GM23338 (cell line): ENCODE measurements around the gene GAK. TPM values are rescaled to one million over a fixed set of nuclear protein-coding genes. Genes with fewer than 3 reads are reported as not detected.

Source experiments
- ATAC-seq: fragments of 200-7000 bp; cut with Tn5 transposase; 3 replicates; pipeline ENCODE4 v1.9.1; 2020
- DNase-seq: peaks from one replicate; pipeline ENCODE4 v3.0.0-alpha.2; 2015; ENCODE audit warnings: low spot score
- H2AFZ ChIP-seq: fragments of 200-600 bp; sonication (generic); 2 replicates; pipeline ENCODE4 v1.8.0; 2016; ENCODE audit warnings: antibody characterized with exemption, mild to moderate bottlenecking, moderate library complexity
- H3F3A ChIP-seq: fragments of 200-600 bp; sonication (generic); replicated peaks from 2 replicates; pipeline ENCODE4 v1.8.0; 2017; ENCODE audit warnings: antibody characterized with exemption, mixed run types, low read depth
- H3K27ac ChIP-seq: fragments of 200-600 bp; sonication (generic); 2 replicates; pipeline ENCODE4 v1.6.1; 2016; ENCODE audit warnings: low read depth
- H3K27me3 ChIP-seq: fragments of 200-600 bp; sonication (generic); 2 replicates; pipeline ENCODE4 v1.8.0; 2016; ENCODE audit warnings: mild to moderate bottlenecking, mixed run types, moderate library complexity; ENCODE audit not compliant: insufficient read depth
- H3K36me3 ChIP-seq: fragments of 200-600 bp; sonication (generic); 2 replicates; pipeline ENCODE4 v1.8.0; 2016; ENCODE audit warnings: mild to moderate bottlenecking; ENCODE audit not compliant: insufficient read depth
- H3K4me1 ChIP-seq: fragments of 200-600 bp; sonication (generic); 2 replicates; pipeline ENCODE4 v1.8.0; 2016; ENCODE audit warnings: mild to moderate bottlenecking, moderate library complexity; ENCODE audit not compliant: insufficient read depth
- H3K4me2 ChIP-seq: fragments of 200-600 bp; sonication (generic); 2 replicates; pipeline ENCODE4 v1.7.1; 2017; ENCODE audit warnings: mixed run types
- H3K4me3 ChIP-seq: fragments of 200-600 bp; sonication (generic); 2 replicates; pipeline ENCODE4 v1.6.1; 2016; ENCODE audit warnings: mixed run types
- H3K79me2 ChIP-seq: fragments of 200-600 bp; sonication (generic); replicated peaks from 2 replicates; pipeline ENCODE4 v1.8.0; 2017; ENCODE audit warnings: mild to moderate bottlenecking; ENCODE audit not compliant: insufficient read depth
- H3K9me2 ChIP-seq: fragments of 200-600 bp; sonication (generic); 2 replicates; pipeline ENCODE4 v1.8.0; 2017; ENCODE audit not compliant: insufficient read depth
- H4K20me1 ChIP-seq: fragments of 200-600 bp; sonication (generic); replicated peaks from 2 replicates; pipeline ENCODE4 v1.8.0; 2017; ENCODE audit warnings: mild to moderate bottlenecking; ENCODE audit not compliant: insufficient read depth
- H3K27ac Mint-ChIP-seq: 2 replicates; pipeline ENCODE4 v1.8.0; 2020; ENCODE audit warnings: inconsistent platforms, mild to moderate bottlenecking, moderate library complexity, mixed read lengths
- H3K27me3 Mint-ChIP-seq: 3 replicates; pipeline ENCODE4 v1.8.0; 2022; ENCODE audit warnings: low read depth, mild to moderate bottlenecking, moderate library complexity, mixed read lengths, inconsistent platforms; ENCODE audit not compliant: insufficient read depth, poor library complexity
- H3K36me3 Mint-ChIP-seq: 3 replicates; pipeline ENCODE4 v1.8.0; 2021; ENCODE audit warnings: low read depth, mild to moderate bottlenecking, inconsistent platforms, moderate library complexity, mixed read lengths
- H3K4me1 Mint-ChIP-seq: 3 replicates; pipeline ENCODE4 v1.8.0; 2020; ENCODE audit warnings: mild to moderate bottlenecking, inconsistent platforms, mixed read lengths
- H3K4me3 Mint-ChIP-seq: 3 replicates; pipeline ENCODE4 v1.8.0; 2021; ENCODE audit warnings: moderate library complexity, mild to moderate bottlenecking, inconsistent platforms, mixed read lengths
- H3K9me3 Mint-ChIP-seq: 3 replicates; pipeline ENCODE4 v1.8.0; 2020; ENCODE audit warnings: moderate library complexity, mild to moderate bottlenecking, inconsistent platforms, mixed read lengths
- CREB1 ChIP-seq: fragments of 250-450 bp; sonication (Bioruptor Pico); IDR thresholded peaks from 2 replicates; pipeline ENCODE4 v1.5.0; 2020; ENCODE audit warnings: low read depth, mild to moderate bottlenecking, moderate library complexity
- CTCF ChIP-seq, 2 experiments: fragments of 200-600 bp in 1 of 2; sonication (generic) in 1 of 2; conservative IDR thresholded peaks; 2 replicates each; pipeline versions ENCODE4 v1.5.1 to v1.6.1; 2016 to 2017; ENCODE audit warnings: antibody characterized with exemption in 2 of 2, low read depth in 2 of 2, mild to moderate bottlenecking in 2 of 2, moderate library complexity in 1 of 2
- ETS1 ChIP-seq: IDR thresholded peaks from 2 replicates; pipeline ENCODE4 v1.6.1; 2016; ENCODE audit warnings: antibody characterized with exemption
- EZH2 ChIP-seq: fragments of 200-600 bp; sonication (generic); IDR thresholded peaks from one replicate; pipeline ENCODE4 v1.8.0; 2017; ENCODE audit warnings: antibody characterized with exemption, mild to moderate bottlenecking, low read depth; ENCODE audit not compliant: unreplicated experiment
- NANOG ChIP-seq: IDR thresholded peaks from 2 replicates; pipeline ENCODE4 v1.6.1; 2016; ENCODE audit warnings: antibody characterized with exemption, borderline replicate concordance
- POLR2AphosphoS5 ChIP-seq: IDR thresholded peaks from 2 replicates; pipeline ENCODE4 v1.6.1; 2016; ENCODE audit warnings: antibody characterized with exemption, low read depth
- STAT1 ChIP-seq: IDR thresholded peaks from one replicate; pipeline ENCODE4 v1.6.1; 2016; ENCODE audit warnings: antibody characterized with exemption; ENCODE audit not compliant: unreplicated experiment
- ZNF114 ChIP-seq: fragments of 250-450 bp; sonication (Bioruptor Pico); IDR thresholded peaks from 2 replicates; pipeline ENCODE4 v1.5.0; 2020; ENCODE audit warnings: mild to moderate bottlenecking, moderate library complexity
- polyA plus RNA-seq: library from polyadenylated mRNA; unstranded; fragments of >200 nt; fragmentation: Nextera tagmentation; extraction: Ambion mirVana; gene quantifications from 2 replicates; pipeline ENCODE4 v1.2.1, GENCODE V29; 2016
- total RNA-seq: library from RNA; depleted of rRNA; stranded (reverse); fragments of >200 nt; shearing (Covaris generic); gene quantifications from 2 replicates; pipeline ENCODE4 v1.2.3, GENCODE V29; 2014
- TF ChIP-seq, protein P1 (sequence below): IDR thresholded peaks from one replicate; pipeline ENCODE4 v1.6.1; 2018; ENCODE audit warnings: antibody characterized with exemption; ENCODE audit not compliant: unreplicated experiment
- TF ChIP-seq, protein P2 (sequence below): fragments of 250-450 bp; sonication (Bioruptor Pico); IDR thresholded peaks from 2 replicates; pipeline ENCODE4 v1.5.0; 2020; ENCODE audit warnings: mild to moderate bottlenecking, moderate library complexity

Gene GAK
- total and polyA plus RNA-seq, 2 experiments from 2014 or later = 48.5 to 124 TPM

GRCh38 chr4:865121-865465, 67.0 kb downstream of the GAK start (continued):
- TF ChIP-seq, protein P1, sequence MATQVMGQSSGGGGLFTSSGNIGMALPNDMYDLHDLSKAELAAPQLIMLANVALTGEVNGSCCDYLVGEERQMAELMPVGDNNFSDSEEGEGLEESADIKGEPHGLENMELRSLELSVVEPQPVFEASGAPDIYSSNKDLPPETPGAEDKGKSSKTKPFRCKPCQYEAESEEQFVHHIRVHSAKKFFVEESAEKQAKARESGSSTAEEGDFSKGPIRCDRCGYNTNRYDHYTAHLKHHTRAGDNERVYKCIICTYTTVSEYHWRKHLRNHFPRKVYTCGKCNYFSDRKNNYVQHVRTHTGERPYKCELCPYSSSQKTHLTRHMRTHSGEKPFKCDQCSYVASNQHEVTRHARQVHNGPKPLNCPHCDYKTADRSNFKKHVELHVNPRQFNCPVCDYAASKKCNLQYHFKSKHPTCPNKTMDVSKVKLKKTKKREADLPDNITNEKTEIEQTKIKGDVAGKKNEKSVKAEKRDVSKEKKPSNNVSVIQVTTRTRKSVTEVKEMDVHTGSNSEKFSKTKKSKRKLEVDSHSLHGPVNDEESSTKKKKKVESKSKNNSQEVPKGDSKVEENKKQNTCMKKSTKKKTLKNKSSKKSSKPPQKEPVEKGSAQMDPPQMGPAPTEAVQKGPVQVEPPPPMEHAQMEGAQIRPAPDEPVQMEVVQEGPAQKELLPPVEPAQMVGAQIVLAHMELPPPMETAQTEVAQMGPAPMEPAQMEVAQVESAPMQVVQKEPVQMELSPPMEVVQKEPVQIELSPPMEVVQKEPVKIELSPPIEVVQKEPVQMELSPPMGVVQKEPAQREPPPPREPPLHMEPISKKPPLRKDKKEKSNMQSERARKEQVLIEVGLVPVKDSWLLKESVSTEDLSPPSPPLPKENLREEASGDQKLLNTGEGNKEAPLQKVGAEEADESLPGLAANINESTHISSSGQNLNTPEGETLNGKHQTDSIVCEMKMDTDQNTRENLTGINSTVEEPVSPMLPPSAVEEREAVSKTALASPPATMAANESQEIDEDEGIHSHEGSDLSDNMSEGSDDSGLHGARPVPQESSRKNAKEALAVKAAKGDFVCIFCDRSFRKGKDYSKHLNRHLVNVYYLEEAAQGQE = no peak
- no peak for TF ChIP-seq STAT1
- no peak for TF ChIP-seq ZNF114 (CRISPR knock-in tag)

GRCh38 chr4:864456-865120, 67.5 kb downstream of the GAK start:
- Histone ChIP-seq H3K4me2 (no peak overlapping the region), H3K4me1 (no peaks in the 10 kb centered on the region), H3F3A (peaks cover 7% of the 10 kb centered on the region), H3K79me2 (no peaks in the 10 kb centered on the region), H3K27me3 (no peaks in the 10 kb centered on the region), H3K27ac (no peak overlapping the region), H3K9me2 (no peaks in the 10 kb centered on the region), H2AFZ (no peak overlapping the region), H4K20me1 (no peaks in the 10 kb centered on the region; the same call in 1 of the 2 replicates), H3K36me3 (no peaks in the 10 kb centered on the region), H3K4me3 (no peak overlapping the region)
- H3K9me3 Mint-ChIP-seq = 0 out of 3 replicates have a peak, but pooled peaks cover 4% of the 10 kb centered on the region
- ATAC-seq (no peak), DNase-seq (no peak)
- no peak overlapping the region for H3K4me3 Mint-ChIP-seq
- no peaks in the 10 kb centered on the region for H3K4me1 Mint-ChIP-seq
- peaks cover 46% of the 10 kb centered on the region for H3K36me3 Mint-ChIP-seq
- H3K27ac Mint-ChIP-seq = no peak overlapping the region
- H3K27me3 Mint-ChIP-seq = peaks cover 11% of the 10 kb centered on the region
- TF ChIP-seq STAT1 (no peak), ETS1 (no peak), EZH2 (no peak), NANOG (no peak), CTCF (conservative IDR thresholded peaks at IDR 0.05; ENCODE audit: low read depth in 2 of 2) (no peak), POLR2AphosphoS5 (no peak), CREB1 (no peak), ZNF114 (CRISPR knock-in tag) (no peak)
- TF ChIP-seq, protein P2, sequence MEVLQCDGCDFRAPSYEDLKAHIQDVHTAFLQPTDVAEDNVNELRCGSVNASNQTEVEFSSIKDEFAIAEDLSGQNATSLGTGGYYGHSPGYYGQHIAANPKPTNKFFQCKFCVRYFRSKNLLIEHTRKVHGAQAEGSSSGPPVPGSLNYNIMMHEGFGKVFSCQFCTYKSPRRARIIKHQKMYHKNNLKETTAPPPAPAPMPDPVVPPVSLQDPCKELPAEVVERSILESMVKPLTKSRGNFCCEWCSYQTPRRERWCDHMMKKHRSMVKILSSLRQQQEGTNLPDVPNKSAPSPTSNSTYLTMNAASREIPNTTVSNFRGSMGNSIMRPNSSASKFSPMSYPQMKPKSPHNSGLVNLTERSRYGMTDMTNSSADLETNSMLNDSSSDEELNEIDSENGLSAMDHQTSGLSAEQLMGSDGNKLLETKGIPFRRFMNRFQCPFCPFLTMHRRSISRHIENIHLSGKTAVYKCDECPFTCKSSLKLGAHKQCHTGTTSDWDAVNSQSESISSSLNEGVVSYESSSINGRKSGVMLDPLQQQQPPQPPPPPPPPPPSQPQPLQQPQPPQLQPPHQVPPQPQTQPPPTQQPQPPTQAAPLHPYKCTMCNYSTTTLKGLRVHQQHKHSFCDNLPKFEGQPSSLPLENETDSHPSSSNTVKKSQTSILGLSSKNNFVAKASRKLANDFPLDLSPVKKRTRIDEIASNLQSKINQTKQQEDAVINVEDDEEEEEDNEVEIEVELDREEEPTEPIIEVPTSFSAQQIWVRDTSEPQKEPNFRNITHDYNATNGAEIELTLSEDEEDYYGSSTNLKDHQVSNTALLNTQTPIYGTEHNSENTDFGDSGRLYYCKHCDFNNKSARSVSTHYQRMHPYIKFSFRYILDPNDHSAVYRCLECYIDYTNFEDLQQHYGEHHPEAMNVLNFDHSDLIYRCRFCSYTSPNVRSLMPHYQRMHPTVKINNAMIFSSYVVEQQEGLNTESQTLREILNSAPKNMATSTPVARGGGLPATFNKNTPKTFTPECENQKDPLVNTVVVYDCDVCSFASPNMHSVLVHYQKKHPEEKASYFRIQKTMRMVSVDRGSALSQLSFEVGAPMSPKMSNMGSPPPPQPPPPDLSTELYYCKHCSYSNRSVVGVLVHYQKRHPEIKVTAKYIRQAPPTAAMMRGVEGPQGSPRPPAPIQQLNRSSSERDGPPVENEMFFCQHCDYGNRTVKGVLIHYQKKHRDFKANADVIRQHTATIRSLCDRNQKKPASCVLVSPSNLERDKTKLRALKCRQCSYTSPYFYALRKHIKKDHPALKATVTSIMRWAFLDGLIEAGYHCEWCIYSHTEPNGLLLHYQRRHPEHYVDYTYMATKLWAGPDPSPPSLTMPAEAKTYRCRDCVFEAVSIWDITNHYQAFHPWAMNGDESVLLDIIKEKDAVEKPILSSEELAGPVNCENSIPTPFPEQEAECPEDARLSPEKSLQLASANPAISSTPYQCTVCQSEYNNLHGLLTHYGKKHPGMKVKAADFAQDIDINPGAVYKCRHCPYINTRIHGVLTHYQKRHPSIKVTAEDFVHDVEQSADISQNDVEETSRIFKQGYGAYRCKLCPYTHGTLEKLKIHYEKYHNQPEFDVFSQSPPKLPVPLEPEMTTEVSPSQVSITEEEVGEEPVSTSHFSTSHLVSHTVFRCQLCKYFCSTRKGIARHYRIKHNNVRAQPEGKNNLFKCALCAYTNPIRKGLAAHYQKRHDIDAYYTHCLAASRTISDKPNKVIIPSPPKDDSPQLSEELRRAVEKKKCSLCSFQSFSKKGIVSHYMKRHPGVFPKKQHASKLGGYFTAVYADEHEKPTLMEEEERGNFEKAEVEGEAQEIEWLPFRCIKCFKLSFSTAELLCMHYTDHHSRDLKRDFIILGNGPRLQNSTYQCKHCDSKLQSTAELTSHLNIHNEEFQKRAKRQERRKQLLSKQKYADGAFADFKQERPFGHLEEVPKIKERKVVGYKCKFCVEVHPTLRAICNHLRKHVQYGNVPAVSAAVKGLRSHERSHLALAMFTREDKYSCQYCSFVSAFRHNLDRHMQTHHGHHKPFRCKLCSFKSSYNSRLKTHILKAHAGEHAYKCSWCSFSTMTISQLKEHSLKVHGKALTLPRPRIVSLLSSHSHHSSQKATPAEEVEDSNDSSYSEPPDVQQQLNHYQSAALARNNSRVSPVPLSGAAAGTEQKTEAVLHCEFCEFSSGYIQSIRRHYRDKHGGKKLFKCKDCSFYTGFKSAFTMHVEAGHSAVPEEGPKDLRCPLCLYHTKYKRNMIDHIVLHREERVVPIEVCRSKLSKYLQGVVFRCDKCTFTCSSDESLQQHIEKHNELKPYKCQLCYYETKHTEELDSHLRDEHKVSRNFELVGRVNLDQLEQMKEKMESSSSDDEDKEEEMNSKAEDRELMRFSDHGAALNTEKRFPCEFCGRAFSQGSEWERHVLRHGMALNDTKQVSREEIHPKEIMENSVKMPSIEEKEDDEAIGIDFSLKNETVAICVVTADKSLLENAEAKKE (CRISPR knock-in tag) = no peak
